ENCODE data around the gene CNEP1R1. TPM values are rescaled to one million over a fixed set of nuclear protein-coding genes. Genes with fewer than 3 reads are reported as not detected.
"Not testable (repeated sequence)": the region's sequence is repeated elsewhere in the genome, so short reads cannot be mapped to it uniquely, and the experiment has no call there.

Gene CNEP1R1
- total RNA-seq, 1 donor: 27.1 TPM

DNA sequence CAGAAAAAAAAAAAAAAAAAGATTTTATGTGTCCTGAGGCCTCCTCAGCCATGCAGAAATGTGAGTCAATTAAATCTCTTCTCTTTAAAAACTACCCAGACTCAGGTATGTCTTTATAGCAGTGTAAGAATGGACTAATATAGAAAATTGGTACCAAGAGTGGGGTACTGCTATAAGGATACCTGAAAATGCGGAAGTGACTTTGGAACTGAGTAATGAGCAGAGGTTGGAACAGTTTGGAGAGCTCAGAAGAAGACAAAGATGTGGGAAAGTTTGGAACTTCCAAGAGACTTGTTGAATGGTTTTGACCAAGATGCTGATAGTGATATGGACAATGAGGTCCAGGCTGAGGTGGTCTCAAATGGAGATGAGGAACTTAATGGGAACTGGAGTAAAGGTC, 17.3 kb upstream of the CNEP1R1 start:
- no peak for TF ChIP-seq CTCF (IDR thresholded peaks at IDR 0.05; ENCODE audit: extremely low read depth, low read depth, low read length)
- Histone ChIP-seq H3K9me3 (ENCODE audit: low read depth, low read length) (no peaks in the 10 kb centered on the region), H3K4me3 (ENCODE audit: insufficient read depth, low read length) (no peak overlapping the region), H3K79me2 (ENCODE audit: insufficient read depth, low read length) (no peaks in the 10 kb centered on the region), H4K20me1 (ENCODE audit: insufficient read depth, low read length) (no peaks in the 10 kb centered on the region), H3K27me3 (ENCODE audit: insufficient read depth, low read length) (no peaks in the 10 kb centered on the region), H3K4me2 (ENCODE audit: insufficient read depth, low read length) (no peak overlapping the region), H3K36me3 (ENCODE audit: insufficient read depth, low read length) (no peaks in the 10 kb centered on the region), H3K4me1 (ENCODE audit: insufficient read depth, low read length) (no peaks in the 10 kb centered on the region), H3K27ac (ENCODE audit: low read depth, low read length) (no peak overlapping the region), H2AFZ (ENCODE audit: low read length) (no peak overlapping the region)
- no peak for DNase-seq (ENCODE audit: insufficient read length, low spot score, missing footprints)

DNA sequence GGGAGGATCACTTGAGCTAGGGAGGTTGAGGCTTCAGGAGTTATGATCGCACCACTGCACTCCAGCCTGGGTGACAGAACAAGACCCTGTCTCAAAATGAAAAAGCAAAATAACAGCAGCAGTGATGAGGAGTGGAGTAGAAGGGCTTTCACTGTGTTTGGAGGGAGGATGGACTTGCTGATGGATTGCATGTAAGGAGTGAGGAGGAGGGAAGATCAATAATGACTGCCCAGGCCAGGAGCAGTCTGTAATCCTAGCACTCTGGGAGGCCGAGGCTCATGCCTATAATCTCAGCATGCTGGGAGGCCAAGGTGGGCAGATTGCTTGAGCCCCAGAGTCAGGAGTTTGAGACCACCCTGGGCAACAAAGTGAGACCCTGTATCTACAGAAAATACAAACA, 14.8 kb upstream of the CNEP1R1 start:
- TF ChIP-seq CTCF (IDR thresholded peaks at IDR 0.05; ENCODE audit: extremely low read depth, low read depth, low read length): no peak
- Histone ChIP-seq H3K4me3 (ENCODE audit: insufficient read depth, low read length) (no peak overlapping the region), H3K9me3 (ENCODE audit: low read depth, low read length) (no peaks in the 10 kb centered on the region), H2AFZ (ENCODE audit: low read length) (no peak overlapping the region), H3K4me1 (ENCODE audit: insufficient read depth, low read length) (no peaks in the 10 kb centered on the region), H3K27me3 (ENCODE audit: insufficient read depth, low read length) (no peaks in the 10 kb centered on the region), H3K4me2 (ENCODE audit: insufficient read depth, low read length) (no peak overlapping the region), H3K36me3 (ENCODE audit: insufficient read depth, low read length) (no peaks in the 10 kb centered on the region), H3K79me2 (ENCODE audit: insufficient read depth, low read length) (no peaks in the 10 kb centered on the region), H3K27ac (ENCODE audit: low read depth, low read length) (no peak overlapping the region), H4K20me1 (ENCODE audit: insufficient read depth, low read length) (no peaks in the 10 kb centered on the region)
- DNase-seq (ENCODE audit: insufficient read length, low spot score, missing footprints): no peak

DNA sequence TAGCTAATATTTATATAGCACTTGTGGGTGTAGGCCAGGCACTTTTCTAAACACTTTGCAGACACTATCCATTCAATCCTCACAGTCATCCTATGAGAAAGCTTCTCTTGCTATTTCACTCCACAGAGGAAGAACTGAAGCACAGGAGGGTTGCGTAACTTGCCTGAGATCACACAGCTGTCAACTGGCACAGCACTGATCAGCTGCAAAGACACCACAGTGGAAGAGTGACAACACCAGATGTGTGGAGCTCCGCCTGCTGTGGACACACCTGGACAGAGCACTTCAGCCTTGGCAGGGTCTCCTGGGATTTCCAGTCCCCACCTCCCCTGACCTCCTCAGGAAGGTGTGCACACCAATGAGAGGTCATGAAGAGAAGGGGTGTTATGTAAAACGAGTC, 13.3 kb upstream of the CNEP1R1 start:
- no peak for TF ChIP-seq CTCF (IDR thresholded peaks at IDR 0.05; ENCODE audit: extremely low read depth, low read depth, low read length)
- no peak for DNase-seq (ENCODE audit: insufficient read length, low spot score, missing footprints)
- Histone ChIP-seq H3K4me1 (ENCODE audit: insufficient read depth, low read length) (no peaks in the 10 kb centered on the region), H4K20me1 (ENCODE audit: insufficient read depth, low read length) (no peaks in the 10 kb centered on the region), H3K4me2 (ENCODE audit: insufficient read depth, low read length) (no peak overlapping the region), H3K27me3 (ENCODE audit: insufficient read depth, low read length) (no peaks in the 10 kb centered on the region), H3K27ac (ENCODE audit: low read depth, low read length) (no peak overlapping the region), H3K9me3 (ENCODE audit: low read depth, low read length) (no peaks in the 10 kb centered on the region), H3K79me2 (ENCODE audit: insufficient read depth, low read length) (no peaks in the 10 kb centered on the region), H3K36me3 (ENCODE audit: insufficient read depth, low read length) (no peaks in the 10 kb centered on the region), H3K4me3 (ENCODE audit: insufficient read depth, low read length) (no peak overlapping the region), H2AFZ (ENCODE audit: low read length) (no peak overlapping the region)

- no peaks in the 10 kb centered on the region for H3K27me3 ChIP-seq (ENCODE audit: insufficient read depth, low read length)
- TF ChIP-seq CTCF (IDR thresholded peaks at IDR 0.05; ENCODE audit: extremely low read depth, low read depth, low read length): no peak
- DNase-seq (ENCODE audit: insufficient read length, low spot score, missing footprints): no peak
- no peaks in the 10 kb centered on the region for H3K79me2 ChIP-seq (ENCODE audit: insufficient read depth, low read length)
- no peak overlapping the region for H3K27ac ChIP-seq (ENCODE audit: low read depth, low read length)
- no peaks in the 10 kb centered on the region for H3K4me1 ChIP-seq (ENCODE audit: insufficient read depth, low read length)
- no peak overlapping the region for H3K4me3 ChIP-seq (ENCODE audit: insufficient read depth, low read length)
- H3K9me3 ChIP-seq (ENCODE audit: low read depth, low read length): no peaks in the 10 kb centered on the region
- no peak overlapping the region for H3K4me2 ChIP-seq (ENCODE audit: insufficient read depth, low read length)
- no peaks in the 10 kb centered on the region for H4K20me1 ChIP-seq (ENCODE audit: insufficient read depth, low read length)
- H2AFZ ChIP-seq (ENCODE audit: low read length): no peak overlapping the region
- H3K36me3 ChIP-seq (ENCODE audit: insufficient read depth, low read length): no peaks in the 10 kb centered on the region
Observed at GRCh38 chr16:50012182-50012581, 12.8 kb upstream of the CNEP1R1 start.

DNA sequence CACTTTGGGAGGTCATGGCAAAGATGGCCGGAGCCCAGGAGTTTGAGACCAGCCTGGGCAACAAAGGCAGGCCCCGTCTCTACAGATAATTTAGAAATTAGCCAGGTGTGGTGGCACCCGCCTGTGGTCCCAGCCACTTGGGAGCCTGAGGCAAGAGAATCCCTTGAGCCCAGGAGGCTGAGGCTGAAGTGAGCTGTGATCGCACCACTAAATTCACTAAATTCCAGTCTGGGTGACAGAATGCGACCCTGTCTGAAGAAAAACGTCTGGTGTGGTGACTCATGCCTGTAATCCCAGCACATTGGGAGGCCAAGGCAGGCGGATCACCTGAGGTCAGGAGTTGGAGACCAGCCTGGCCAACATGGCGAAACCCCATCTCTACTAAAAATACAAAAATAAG, 10.8 kb upstream of the CNEP1R1 start:
- not testable (repeated sequence) for H3K4me3 ChIP-seq (ENCODE audit: insufficient read depth, low read length); H3K4me2 ChIP-seq (ENCODE audit: insufficient read depth, low read length); H4K20me1 ChIP-seq (ENCODE audit: insufficient read depth, low read length); H2AFZ ChIP-seq (ENCODE audit: low read length); H3K79me2 ChIP-seq (ENCODE audit: insufficient read depth, low read length); H3K9me3 ChIP-seq (ENCODE audit: low read depth, low read length); DNase-seq (ENCODE audit: insufficient read length, low spot score, missing footprints); H3K27me3 ChIP-seq (ENCODE audit: insufficient read depth, low read length); H3K36me3 ChIP-seq (ENCODE audit: insufficient read depth, low read length); H3K4me1 ChIP-seq (ENCODE audit: insufficient read depth, low read length); H3K27ac ChIP-seq (ENCODE audit: low read depth, low read length)
